BLaER1 (cell line): ENCODE measurements around the gene ATP6V0A1.

Experiments
- H3K27ac ChIP-seq: shearing (Covaris generic); formaldehyde crosslinking; 2 replicates; pipeline ENCODE4 v1.8.1; 2022
- H3K27me3 ChIP-seq: shearing (Covaris generic); formaldehyde crosslinking; 2 replicates; pipeline ENCODE4 v1.8.1; 2022
- H3K36me3 ChIP-seq: shearing (Covaris generic); formaldehyde crosslinking; 2 replicates; pipeline ENCODE4 v1.8.1; 2022
- H3K4me1 ChIP-seq: shearing (Covaris generic); formaldehyde crosslinking; 2 replicates; pipeline ENCODE4 v1.8.1; 2022
- H3K4me2 ChIP-seq: shearing (Covaris generic); formaldehyde crosslinking; 2 replicates; pipeline ENCODE4 v1.8.1; 2022
- H3K4me3 ChIP-seq: shearing (Covaris generic); formaldehyde crosslinking; 2 replicates; pipeline ENCODE4 v1.8.1; 2022
- H3K9ac ChIP-seq: shearing (Covaris generic); formaldehyde crosslinking; 2 replicates; pipeline ENCODE4 v1.8.1; 2022
- H3K9me3 ChIP-seq: shearing (Covaris generic); formaldehyde crosslinking; 2 replicates; pipeline ENCODE4 v1.8.1; 2022
- H4K20me1 ChIP-seq: shearing (Covaris generic); formaldehyde crosslinking; 2 replicates; pipeline ENCODE4 v1.8.1; 2022
- Cebpa-rat ChIP-seq: shearing (Covaris generic); IDR thresholded peaks from 2 replicates; pipeline ENCODE4 v1.8.1; 2022

Gene ATP6V0A1

DNA sequence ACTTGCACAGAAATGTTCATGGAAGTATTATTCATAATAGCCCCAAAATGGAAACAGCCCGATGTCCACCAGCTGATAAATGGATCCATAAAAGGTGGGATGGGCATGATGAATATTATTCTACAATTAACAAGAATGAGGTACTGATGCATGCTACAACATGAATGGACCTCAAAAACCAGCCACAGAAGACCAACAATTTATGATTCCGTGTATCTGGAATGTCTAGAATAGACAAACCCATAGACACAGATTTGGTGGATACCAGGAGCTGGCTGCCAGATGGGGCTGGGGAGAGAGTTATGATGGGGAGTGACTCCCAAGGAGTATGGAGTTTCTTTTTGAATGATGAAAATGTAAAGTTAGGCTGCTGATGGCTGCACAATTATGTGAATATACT is 66.5 kb downstream of the ATP6V0A1 start:
- Histone ChIP-seq H3K9ac (no peak overlapping the region), H3K4me2 (no peak overlapping the region), H3K27ac (no peak overlapping the region), H3K4me1 (peaks cover 23% of the 10 kb centered on the region), H3K36me3 (no peaks in the 10 kb centered on the region), H4K20me1 (no peaks in the 10 kb centered on the region), H3K4me3 (no peak overlapping the region), H3K27me3 (no peaks in the 10 kb centered on the region), H3K9me3 (no peaks in the 10 kb centered on the region)
- TF ChIP-seq Cebpa-rat = no peak

DNA sequence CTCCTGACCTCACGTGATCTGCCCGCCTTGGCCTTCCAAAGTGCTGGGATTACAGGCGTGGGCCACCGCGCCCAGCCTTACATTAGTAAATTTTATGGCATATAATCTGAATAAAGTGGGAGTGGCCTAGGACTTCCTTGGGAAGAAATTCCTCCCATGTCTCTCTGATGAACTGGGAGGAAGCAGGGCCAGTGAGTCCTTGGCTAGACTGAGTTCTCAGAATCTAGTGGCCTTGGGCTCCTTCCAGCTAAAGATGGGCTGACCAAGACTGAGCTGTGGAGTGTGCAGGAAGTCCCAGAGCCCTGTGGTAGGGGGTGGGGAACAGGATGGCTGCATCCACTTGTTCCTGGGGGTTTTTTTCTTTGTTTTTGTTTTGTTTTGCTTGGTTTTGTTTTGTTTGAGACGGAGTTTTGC is 67.4 kb downstream of the ATP6V0A1 start:
- Histone ChIP-seq H3K36me3 (no peaks in the 10 kb centered on the region), H3K27ac (no peak overlapping the region), H3K4me1 (peaks cover 25% of the 10 kb centered on the region), H3K9ac (no peak overlapping the region), H3K9me3 (no peaks in the 10 kb centered on the region), H4K20me1 (no peaks in the 10 kb centered on the region), H3K4me2 (no peak overlapping the region), H3K27me3 (no peaks in the 10 kb centered on the region), H3K4me3 (no peak overlapping the region)
- TF ChIP-seq Cebpa-rat = no peak

DNA sequence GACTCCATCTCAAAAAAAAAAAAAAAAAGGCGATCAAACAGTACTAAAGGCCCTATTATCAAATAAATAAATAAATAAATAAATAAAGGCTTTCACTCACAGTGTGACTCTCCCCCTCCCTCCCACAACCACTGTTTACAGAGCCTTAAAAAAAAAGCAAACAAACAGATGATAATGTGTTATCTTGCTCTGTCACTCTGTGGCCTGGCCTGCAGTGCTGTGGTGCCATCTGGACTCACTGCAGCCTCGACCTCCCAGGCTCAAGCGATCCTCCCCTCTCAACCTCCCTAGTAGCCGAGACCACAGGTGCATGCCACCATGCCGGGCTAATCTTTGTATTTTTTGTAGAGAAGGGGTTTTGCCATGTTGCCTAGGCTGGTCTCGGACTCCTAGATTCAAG is 69.3 kb downstream of the ATP6V0A1 start:
- no peak overlapping the region for H3K9ac ChIP-seq
- TF ChIP-seq Cebpa-rat = no peak
- peaks cover 38% of the 10 kb centered on the region for H3K4me1 ChIP-seq
- H3K4me2 ChIP-seq = no peak overlapping the region
- H3K27me3 ChIP-seq = no peaks in the 10 kb centered on the region
- H3K36me3 ChIP-seq = no peaks in the 10 kb centered on the region
- H3K4me3 ChIP-seq = no peak overlapping the region
- H3K27ac ChIP-seq = no peak overlapping the region
- H4K20me1 ChIP-seq = no peaks in the 10 kb centered on the region
- H3K9me3 ChIP-seq = no peaks in the 10 kb centered on the region

DNA sequence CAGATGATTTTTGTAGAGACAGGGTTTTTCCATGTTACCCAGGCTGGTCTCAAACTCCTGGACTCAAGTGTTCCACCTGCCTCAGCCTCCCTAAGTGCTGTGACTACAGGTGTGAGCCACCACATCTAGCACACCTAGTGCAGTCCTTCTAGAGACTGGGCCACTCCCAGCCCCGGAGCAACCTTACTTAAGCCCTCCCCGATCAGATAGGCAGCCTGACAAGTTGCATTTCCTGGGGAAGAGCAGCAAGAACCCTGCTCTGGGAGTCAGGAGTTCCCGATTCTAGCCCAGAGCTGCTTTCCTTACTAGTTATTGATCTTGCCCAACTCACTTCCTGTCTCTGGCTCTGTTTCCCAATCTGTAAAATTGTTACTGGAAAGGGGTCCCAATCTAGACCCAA is 70.4 kb downstream of the ATP6V0A1 start:
- no peaks in the 10 kb centered on the region for H4K20me1 ChIP-seq
- H3K4me2 ChIP-seq = no peak overlapping the region
- H3K9me3 ChIP-seq = no peaks in the 10 kb centered on the region
- H3K27ac ChIP-seq = no peak overlapping the region
- H3K4me1 ChIP-seq = peaks cover 44% of the 10 kb centered on the region
- no peak overlapping the region for H3K4me3 ChIP-seq
- H3K36me3 ChIP-seq = no peaks in the 10 kb centered on the region
- TF ChIP-seq Cebpa-rat = no peak
- no peak overlapping the region for H3K9ac ChIP-seq
- H3K27me3 ChIP-seq = no peaks in the 10 kb centered on the region

DNA sequence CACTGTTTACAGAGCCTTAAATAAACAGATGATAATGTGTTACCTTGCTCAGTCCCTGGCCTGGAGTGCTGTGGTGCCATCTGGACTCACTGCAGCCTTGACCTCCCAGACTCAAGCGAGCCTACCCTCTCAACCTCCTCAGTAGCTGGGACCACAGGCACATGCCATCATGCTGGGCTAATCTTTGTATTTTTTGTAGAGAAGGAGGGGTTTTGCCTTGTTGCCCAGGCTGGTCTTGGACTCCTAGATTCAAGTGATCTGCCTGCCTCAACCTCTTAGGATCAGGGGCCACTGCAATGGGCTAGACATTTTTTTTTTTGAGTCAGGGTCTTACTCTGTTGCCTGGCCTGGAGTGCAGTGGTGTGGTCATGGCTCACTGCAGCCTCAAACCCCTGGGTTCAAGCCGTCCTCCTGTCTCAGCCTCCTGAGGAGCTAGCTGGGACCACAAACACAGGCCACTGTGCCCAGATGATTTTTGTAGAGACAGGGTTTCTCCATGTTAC is 72.3 kb downstream of the ATP6V0A1 start:
- no peaks in the 10 kb centered on the region for H3K9me3 ChIP-seq
- H4K20me1 ChIP-seq = no peaks in the 10 kb centered on the region
- H3K36me3 ChIP-seq = no peaks in the 10 kb centered on the region
- H3K4me1 ChIP-seq = peaks cover 54% of the 10 kb centered on the region
- H3K9ac ChIP-seq = no peak overlapping the region
- peak overlapping the region; percentile 85 for H3K4me2 ChIP-seq
- H3K27ac ChIP-seq = 0 out of 2 replicates have a peak overlapping the region, but pooled peaks have one; percentile 38
- H3K27me3 ChIP-seq = no peaks in the 10 kb centered on the region
- no peak overlapping the region for H3K4me3 ChIP-seq
- no peak for TF ChIP-seq Cebpa-rat

DNA sequence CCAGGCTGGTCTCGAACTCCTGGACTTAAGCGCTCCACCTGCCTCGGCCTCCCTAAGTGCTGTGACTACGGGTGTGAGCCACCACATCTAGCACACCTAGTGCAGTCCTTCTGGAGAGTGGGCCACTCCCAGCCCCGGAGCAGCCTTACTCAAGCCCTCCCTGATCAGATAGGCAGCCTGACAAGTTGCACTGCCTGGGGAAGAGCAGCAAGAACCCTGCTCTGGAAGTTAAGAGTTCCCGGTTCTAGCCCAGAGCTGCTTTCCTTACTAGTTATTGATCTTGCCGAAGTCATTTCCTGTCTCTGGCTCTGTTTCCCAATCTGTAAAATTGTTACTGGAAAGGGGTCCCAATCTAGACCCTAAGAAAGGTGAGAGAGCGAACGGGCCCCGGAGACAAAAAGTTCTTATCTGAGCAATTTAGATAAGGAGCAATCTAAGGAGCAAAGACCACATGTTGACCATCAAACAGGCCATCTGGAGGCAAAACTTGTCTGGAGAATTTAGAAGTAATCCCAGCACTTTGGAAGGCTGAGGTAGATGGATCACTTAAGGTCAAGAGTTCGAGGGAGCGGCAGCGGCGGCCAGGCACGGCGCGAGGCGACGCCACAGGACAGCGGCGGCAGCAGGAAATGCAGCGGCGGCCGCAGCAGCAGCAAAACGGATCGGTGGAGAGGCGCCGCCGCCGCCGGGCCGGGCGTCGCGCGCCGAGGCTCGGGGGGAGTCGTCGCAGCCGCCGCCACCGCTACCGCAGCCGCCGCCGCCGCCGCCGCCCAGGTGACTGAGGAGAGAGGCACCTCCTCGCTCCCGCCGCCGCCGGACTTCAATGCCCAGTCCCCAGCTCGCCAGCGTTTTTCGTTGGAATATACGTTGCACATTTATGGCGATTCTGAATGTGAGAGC is 73.0 kb downstream of the ATP6V0A1 start:
- H3K4me1 ChIP-seq = peaks cover 50% of the 10 kb centered on the region
- no peak for TF ChIP-seq Cebpa-rat
- peak overlapping the region; percentile 76 for H3K9ac ChIP-seq
- no peaks in the 10 kb centered on the region for H3K27me3 ChIP-seq
- peak overlapping the region; percentile 67 for H3K4me3 ChIP-seq
- H3K27ac ChIP-seq = peak overlapping the region; percentile 75
- H3K4me2 ChIP-seq = peak overlapping the region; percentile 85
- H4K20me1 ChIP-seq = no peaks in the 10 kb centered on the region; the same call in 1 of the 2 replicates
- no peaks in the 10 kb centered on the region for H3K9me3 ChIP-seq
- no peaks in the 10 kb centered on the region for H3K36me3 ChIP-seq

DNA sequence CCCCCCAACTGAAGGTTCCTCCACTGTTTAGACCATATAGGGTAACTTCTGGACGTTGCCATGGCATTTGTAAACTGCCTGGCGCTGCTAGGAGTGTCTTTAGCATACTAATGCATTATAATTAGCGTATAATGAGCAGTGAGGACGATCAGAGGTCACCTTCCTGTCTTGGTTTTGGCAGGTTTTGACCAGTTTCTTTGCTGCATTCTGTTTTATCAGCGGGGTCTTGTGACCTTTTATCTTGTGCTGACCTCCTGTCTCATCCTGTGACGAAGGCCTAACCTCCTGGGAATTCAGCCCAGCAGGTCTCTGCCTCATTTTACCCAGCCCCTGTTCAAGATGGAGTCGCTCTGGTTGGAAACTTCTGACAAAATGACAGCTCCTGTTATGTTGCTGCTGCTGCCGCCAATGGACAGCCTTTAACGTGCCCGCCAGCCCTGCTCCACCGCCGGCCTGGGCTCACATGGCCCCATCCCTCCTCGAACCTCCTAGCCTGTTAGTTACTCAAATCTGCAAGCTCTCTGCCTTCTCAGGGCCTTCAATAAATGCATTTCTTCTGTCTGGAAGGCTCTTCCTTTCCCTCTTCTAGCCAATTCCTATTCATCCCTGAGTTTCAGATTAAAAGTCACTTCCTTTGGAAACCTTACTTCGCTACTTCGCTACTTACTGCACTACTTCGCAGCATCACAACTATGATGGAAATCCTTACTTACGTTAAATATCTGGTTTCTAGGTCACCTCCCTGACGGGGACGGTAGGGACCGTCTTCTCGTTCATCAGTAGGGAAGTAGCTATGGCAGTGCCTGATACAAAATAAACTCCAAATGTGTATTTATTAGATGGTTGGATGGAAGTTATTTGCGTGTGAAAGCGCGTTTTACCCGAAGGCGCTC is 76.7 kb downstream of the ATP6V0A1 start:
- Histone ChIP-seq H3K9me3 (no peaks in the 10 kb centered on the region), H3K9ac (peak overlapping the region; percentile 87), H3K27ac (peak overlapping the region; percentile 87), H4K20me1 (peaks cover 13% of the 10 kb centered on the region), H3K4me2 (peak overlapping the region; percentile 95), H3K4me1 (peaks cover 51% of the 10 kb centered on the region), H3K4me3 (peak overlapping the region; percentile 89), H3K27me3 (no peaks in the 10 kb centered on the region), H3K36me3 (peaks cover 26% of the 10 kb centered on the region)
- no peak for TF ChIP-seq Cebpa-rat

DNA sequence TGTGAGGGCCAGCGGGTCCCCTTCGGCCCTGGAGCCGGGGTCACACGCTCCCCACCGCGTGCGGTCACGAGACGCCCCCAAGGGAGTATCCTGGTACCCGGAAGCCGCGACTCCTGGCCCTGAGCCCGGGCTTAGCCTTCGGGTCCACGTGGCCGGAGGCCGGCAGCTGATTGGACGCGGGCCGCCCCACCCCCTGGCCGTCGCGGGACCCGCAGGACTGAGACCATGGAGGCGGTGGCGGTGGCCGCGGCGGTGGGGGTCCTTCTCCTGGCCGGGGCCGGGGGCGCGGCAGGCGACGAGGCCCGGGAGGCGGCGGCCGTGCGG is 77.3 kb downstream of the ATP6V0A1 start, which contains the start of gene NAGLU:
TSS of gene NAGLU (plus strand) at position 194 of the 324 bp plus-strand sequence. CDS start at position 226, 32 bp downstream.
- H3K27ac ChIP-seq = peak within 1 kb of the TSS; percentile 87

DNA sequence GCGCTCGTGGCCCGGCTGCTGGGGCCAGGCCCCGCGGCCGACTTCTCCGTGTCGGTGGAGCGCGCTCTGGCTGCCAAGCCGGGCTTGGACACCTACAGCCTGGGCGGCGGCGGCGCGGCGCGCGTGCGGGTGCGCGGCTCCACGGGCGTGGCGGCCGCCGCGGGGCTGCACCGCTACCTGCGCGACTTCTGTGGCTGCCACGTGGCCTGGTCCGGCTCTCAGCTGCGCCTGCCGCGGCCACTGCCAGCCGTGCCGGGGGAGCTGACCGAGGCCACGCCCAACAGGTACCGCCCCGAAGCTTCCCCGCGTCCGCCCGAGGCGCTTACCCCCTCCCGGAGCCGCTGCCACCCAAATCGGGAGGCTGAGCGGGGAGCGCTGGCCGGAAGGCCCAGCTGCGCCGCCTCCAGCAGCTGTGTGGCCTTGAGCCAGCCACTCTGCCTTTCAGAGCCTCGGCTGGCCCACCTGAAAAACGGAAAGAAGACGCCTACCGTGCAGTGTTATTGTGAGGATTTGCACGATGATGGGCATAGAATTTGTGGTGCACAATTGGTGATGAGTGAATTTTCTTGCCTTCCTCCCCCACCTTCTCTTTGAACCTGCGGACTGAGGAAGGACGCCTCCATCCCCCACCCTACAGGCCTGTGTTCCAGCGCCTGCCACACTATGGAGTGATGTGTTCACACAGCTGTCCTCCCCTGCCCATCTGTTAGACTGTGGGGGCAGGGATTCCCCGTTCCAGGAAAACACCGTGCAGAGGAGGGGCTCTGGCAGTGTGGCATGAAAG is 77.9 kb downstream of the ATP6V0A1 start:
- Histone ChIP-seq H4K20me1 (peaks cover 13% of the 10 kb centered on the region), H3K9me3 (no peaks in the 10 kb centered on the region), H3K4me1 (peaks cover 39% of the 10 kb centered on the region), H3K27me3 (no peaks in the 10 kb centered on the region), H3K27ac (peak overlapping the region; percentile 87), H3K9ac (peak overlapping the region; percentile 87), H3K4me2 (peak overlapping the region; percentile 95), H3K36me3 (peaks cover 37% of the 10 kb centered on the region), H3K4me3 (peak overlapping the region; percentile 89)
- no peak for TF ChIP-seq Cebpa-rat

More for the DNA sequence above, 77.3 kb downstream of the ATP6V0A1 start, which contains the start of gene NAGLU:
- Histone ChIP-seq H3K36me3 (peaks cover 32% of the 10 kb centered on the region), H3K4me2 (peak within 1 kb of the TSS; percentile 95), H3K9ac (peak within 1 kb of the TSS; percentile 87), H4K20me1 (peaks cover 13% of the 10 kb centered on the region), H3K27me3 (no peaks in the 10 kb centered on the region), H3K4me3 (peak within 1 kb of the TSS; percentile 89), H3K9me3 (no peaks in the 10 kb centered on the region), H3K4me1 (peaks cover 45% of the 10 kb centered on the region)
- no peak for TF ChIP-seq Cebpa-rat
